HG02610 (cell line): ENCODE measurements around the gene MUC5AC.
"Not testable (repeated sequence)": the region's sequence is repeated elsewhere in the genome, so short reads cannot be mapped to it uniquely, and the experiment has no call there.

Experiments used
- ATAC-seq: cut with Tn5 transposase; IDR thresholded peaks from one replicate; pipeline ENCODE4 v1.9.1; 2021; ENCODE audit warnings: mild to moderate bottlenecking, moderate library complexity; ENCODE audit not compliant: unreplicated experiment

MUC5AC gene

DNA sequence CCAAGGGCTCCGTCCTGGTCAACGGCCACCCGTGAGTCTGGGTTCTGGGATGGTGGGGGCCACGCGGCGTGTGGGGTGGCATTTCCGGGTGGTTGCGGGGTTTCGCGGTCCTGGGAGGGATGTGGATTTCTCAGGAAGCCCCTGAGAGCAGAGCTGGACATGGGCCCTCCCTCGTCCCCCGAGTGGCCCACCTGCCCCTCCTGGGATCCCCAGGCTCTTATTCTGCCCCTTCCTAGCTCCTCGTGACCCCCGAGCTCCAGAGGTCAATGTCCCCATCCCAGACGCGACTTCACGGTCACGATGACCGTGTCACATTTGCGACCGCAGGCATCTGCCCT is 4.4 kb downstream of the MUC5AC start:
- no peak for ATAC-seq

DNA sequence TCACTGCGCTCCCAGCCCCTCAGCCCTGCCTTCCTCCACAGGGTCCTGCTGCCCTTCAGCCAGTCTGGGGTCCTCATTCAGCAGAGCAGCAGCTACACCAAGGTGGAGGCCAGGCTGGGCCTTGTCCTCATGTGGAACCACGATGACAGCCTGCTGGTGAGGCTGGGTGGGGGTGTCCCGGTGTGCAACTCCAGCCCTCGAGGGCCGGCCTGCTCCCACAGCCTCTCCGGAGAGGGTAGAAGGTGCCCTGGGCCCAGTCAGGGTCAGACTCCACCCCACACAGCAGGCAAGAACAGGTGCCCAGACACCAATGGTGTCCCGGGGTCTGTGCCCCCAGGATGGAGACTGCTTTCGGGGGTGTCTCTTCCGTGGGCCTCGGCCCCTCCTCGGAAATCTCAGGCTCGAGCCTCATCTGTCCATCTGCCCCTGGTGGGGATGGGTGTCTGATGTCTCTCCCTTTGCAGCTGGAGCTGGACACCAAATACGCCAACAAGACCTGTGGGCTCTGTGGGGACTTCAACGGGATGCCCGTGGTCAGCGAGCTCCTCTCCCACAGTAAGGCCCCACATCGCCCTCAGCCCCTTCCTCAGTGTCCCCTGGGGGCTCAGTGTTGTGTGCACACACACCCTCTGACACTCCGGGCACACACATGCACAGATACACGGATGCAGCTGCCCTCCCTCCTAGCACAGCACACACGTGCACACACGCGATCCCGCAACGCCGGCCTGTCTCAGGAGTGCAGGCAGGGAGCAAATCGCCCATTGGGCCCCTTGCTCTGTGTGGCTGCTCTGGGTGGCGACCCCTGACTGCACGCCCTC is 4.9 kb downstream of the MUC5AC start:
- ATAC-seq, result no peak

DNA sequence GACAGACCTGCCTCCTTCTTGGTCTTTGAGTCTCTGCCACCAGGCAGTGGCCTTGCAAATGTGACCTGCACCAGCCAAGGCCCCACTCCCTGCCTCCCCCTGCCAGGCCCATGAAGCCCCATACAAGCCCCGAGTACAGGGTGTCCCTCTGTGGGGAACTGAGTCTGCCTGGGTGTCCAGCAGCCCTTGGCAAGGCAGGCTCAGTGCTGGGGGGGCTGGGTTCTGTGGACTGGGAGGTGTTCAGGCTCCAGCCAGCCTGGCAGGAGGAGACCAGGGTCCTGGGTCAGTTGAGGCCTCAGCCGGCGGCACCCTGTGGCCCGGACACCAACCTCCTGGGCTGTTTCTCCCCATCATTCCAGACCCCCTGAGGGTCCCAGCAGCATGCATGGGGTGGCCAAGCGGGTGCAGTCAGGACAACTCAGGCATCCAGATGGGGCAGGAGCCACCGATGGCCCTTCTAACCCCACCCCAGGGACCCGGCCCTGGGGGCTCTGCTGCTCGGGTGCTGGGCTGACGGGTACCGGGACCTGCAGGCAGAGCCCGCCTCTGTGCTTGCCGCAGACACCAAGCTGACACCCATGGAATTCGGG is 5.7 kb downstream of the MUC5AC start:
- no peak for ATAC-seq

DNA sequence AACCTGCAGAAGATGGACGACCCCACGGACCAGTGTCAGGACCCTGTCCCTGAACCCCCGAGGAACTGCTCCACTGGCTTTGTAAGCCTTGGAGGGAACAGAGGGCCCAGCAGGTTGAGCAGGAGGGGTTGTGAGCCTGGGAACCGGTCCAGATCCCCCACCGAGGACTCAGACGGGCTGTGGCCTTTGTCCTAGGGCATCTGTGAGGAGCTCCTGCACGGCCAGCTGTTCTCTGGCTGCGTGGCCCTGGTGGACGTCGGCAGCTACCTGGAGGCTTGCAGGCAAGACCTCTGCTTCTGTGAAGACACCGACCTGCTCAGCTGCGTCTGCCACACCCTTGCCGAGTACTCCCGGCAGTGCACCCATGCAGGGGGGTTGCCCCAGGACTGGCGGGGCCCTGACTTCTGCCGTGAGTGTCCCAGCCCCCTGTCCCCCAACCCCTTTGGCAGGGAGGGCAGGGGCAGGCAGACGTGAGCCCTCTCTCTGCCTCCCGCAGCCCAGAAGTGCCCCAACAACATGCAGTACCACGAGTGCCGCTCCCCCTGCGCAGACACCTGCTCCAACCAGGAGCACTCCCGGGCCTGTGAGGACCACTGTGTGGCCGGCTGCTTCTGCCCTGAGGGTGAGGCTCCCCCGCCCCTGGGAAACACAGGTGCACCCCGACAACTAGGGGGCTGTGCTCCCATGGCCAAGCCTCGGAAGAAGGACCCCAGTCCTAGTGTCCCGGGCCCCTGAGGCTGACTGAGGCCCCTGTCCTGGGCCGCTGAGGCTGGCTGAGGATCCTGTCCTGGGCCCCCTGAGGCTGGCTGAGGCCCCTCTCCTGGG is 6.4 kb downstream of the MUC5AC start:
- ATAC-seq, result no peak

DNA sequence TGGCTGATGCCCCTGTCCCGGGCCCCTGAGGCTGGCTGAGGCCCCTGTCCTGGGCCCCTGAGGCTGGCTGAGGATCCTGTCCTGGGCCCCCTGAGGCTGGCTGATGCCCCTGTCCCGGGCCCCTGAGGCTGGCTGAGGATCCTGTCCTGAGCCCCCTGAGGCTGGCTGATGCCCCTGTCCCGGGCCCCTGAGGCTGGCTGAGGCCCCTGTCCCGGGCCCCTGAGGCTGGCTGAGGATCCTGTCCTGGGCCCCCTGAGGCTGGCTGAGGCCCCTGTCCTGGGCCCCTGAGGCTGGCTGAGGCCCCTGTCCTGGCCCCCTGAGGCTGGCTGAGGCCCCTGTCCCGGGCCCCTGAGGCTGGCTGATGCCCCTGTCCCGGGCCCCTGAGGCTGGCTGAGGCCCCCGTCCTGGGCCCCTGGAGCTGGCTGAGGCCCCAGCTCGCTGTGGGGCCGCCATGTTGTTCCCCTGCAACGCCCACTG is 7.1 kb downstream of the MUC5AC start:
- ATAC-seq, result not testable (repeated sequence)

DNA sequence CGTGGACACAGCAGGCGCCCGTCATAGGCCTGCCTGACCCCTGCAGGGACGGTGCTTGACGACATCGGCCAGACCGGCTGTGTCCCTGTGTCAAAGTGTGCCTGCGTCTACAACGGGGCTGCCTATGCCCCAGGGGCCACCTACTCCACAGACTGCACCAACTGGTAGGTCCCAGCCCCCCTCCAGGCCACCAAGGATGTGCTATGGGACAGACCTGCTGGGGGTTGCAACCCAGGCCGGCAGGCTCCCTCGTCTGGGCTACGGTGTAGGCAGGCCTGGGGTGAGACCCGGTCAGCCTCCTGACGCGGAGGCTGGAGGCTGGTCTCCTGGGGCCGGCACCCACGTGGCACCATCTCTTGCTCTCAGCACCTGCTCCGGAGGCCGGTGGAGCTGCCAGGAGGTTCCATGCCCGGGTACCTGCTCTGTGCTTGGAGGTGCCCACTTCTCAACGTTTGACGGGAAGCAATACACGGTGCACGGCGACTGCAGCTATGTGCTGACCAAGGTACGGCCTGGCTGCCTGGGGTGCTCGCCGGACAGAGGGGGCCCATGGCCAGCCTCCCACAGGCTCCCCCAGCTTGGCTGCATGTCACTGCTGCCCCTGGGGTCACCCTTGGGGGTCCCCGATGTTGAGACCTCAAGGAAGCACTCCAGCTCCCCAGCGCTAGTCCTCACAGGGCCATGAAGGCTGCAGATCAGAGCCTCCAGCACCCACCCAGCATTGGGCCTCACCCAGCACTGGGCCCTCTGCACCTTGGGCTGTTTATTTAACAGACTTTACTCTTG is 7.7 kb downstream of the MUC5AC start:
- ATAC-seq, result no peak

DNA sequence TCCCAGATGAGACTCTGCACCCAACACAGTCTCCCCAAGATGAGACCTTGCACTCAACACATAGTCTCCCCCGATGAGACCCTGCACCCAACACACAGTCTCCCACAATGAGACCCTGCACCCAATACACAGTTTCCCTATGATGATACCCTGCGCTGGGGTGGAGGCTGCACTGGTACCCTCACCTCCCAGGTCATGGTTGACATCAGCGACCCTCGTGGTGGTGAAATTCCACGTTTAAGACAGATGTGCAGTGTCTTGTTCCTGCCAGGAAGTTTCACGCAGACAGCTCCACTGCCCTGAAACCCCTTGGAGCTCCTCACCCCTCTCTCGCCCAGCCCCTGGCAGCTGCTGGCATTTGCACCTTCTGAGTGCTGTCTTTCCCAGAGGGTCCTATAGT is 9.5 kb downstream of the MUC5AC start:
- no peak for ATAC-seq

DNA sequence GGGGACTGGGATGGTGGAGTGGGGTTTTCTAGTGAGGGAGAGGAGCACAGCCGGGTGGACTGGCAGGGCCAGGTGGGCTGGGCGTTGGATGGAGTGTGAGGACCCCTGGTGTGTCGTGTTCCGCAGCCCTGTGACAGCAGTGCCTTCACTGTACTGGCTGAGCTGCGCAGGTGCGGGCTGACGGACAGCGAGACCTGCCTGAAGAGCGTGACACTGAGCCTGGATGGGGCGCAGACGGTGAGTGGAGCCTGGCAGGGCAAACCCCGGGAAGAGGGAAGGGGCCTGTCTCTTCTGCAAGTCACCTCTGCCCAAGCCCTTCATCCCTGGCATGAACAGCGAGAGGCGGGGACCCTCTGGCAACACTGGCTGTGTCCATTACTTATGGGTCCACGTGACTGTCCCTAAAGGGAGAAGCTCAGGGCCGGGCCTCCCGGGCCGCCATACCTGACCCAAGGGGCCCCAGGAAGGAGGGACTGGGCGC is 10.0 kb downstream of the MUC5AC start:
- ATAC-seq, result no peak

DNA sequence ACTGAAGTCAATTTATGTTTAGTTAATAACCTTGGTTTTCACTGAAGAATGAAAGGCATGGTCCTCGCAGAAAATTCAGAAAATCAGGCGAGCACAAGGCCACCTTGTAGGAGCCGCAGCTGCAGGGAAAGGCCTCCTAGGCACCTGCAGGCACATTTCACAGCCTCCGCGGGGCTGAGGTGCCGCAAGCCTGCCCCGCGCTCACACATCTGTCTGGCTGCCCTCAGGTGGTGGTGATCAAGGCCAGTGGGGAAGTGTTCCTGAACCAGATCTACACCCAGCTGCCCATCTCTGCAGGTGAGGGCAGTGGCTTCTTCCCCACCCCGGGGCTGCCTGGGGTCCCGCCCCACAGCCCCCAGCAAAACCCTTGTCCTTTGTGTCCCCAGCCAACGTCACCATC is 10.5 kb downstream of the MUC5AC start:
- ATAC-seq, result no peak

DNA sequence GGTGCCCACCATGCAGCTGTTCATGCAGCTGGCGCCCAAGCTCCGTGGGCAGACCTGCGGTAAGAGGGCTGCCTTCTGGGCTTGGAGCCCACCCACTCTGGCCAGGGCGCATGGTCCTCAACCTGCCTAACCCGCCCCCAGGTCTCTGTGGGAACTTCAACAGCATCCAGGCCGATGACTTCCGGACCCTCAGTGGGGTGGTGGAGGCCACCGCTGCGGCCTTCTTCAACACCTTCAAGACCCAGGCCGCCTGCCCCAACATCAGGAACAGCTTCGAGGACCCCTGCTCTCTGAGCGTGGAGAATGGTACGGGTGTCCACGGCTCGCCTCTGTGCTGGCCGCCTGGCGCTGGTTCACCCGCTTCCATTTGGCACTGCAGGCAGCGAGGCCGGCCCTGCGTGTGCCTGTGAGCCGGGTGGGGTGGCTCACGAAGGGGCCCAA is 11.0 kb downstream of the MUC5AC start:
- ATAC-seq, result no peak

DNA sequence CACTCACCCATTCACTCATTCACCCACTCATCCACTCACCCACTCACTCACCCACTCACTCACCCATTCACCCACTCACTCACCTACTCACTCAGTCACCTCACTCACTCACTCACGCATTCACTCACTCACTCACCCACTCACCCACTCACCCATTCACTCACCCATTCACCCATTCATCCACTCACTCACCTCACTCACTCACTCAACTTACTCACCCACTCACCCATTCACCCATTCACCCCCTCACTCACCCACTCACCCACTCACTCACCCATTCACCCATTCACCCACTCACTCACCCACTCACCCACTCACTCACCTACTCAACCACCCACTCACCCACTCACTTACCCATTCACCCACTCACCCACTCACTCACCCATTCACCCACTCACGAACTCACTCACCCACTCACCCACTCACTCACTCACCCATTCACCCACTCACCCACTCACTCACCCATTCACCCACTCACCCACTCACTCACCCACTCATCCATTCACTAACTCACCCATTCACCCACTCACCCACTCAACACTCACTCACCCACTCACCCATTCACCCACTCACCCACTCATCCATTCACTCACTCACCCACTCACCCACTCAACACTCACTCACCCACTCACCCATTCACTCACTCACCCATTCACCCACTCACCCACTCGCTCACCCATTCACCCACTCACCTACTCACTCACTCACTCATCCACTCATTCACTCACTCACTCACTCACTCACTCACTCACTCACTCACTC is 13.7 kb downstream of the MUC5AC start:
- no peak for ATAC-seq

DNA sequence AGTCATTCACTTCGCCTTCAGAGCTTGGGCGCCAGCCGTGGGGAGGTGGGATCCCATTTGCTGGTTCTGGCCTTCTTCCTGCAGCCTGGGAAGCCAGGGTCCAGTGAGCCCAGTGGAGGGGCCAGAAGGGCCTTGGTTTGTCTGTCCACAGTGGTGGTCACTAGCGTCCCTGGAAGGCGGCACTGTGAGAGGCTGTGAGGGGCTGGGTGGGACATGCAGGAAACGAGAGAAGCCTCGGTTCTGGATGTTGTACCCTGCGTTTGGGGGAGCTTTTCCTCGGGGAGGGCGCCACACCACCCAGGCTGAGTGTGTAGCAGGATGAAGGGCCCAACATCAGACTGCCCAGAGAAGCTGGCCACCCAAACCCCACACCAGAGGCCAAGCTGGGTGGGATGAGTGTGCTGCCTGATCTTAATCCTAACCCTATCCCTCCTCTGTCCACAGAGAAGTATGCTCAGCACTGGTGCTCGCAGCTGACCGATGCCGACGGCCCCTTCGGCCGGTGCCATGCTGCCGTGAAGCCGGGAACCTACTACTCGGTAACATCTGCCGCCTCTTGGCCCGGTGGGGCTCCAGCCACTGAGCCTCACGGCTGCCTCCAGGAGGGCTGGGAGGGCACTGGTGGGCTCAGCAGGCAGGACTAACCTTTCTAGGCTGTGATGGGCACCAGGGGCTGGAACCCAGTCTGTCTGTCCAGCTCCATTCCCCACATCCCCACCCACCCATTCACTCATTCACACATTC is 14.4 kb downstream of the MUC5AC start:
- ATAC-seq, result no peak

DNA sequence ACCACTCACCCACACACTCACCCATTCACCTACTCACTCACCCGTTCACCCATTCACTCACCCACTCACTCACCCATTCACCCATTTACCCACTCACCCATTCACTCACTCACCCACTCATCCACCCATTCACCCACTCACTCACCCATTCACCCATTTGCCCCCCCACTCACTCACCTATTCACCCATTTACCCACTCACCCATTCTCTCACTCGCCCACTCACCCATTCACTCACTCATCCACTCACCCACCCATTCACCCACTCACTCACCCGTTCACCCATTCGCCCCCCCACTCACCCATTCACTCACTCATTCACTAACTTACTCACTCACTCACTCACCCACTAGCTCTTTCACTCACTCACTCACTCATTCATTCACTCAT is 15.0 kb downstream of the MUC5AC start:
- no peak for ATAC-seq

DNA sequence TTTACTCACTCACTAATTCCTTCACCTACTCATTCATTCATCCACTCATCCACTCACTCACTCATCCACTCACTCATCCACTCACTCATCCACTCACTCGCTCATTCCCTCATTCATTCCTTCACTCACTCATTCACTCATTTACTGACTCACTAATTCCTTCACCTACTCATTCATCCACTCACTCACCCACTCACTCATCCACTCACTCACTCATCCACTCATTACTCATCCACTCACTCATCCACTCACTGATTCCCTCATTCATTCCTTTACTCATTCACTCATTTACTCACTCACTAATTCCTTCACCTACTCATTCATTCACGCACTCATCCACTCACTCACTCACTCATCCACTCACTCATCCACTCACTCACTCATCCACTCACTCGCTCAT is 15.6 kb downstream of the MUC5AC start:
- not testable (repeated sequence) for ATAC-seq

DNA sequence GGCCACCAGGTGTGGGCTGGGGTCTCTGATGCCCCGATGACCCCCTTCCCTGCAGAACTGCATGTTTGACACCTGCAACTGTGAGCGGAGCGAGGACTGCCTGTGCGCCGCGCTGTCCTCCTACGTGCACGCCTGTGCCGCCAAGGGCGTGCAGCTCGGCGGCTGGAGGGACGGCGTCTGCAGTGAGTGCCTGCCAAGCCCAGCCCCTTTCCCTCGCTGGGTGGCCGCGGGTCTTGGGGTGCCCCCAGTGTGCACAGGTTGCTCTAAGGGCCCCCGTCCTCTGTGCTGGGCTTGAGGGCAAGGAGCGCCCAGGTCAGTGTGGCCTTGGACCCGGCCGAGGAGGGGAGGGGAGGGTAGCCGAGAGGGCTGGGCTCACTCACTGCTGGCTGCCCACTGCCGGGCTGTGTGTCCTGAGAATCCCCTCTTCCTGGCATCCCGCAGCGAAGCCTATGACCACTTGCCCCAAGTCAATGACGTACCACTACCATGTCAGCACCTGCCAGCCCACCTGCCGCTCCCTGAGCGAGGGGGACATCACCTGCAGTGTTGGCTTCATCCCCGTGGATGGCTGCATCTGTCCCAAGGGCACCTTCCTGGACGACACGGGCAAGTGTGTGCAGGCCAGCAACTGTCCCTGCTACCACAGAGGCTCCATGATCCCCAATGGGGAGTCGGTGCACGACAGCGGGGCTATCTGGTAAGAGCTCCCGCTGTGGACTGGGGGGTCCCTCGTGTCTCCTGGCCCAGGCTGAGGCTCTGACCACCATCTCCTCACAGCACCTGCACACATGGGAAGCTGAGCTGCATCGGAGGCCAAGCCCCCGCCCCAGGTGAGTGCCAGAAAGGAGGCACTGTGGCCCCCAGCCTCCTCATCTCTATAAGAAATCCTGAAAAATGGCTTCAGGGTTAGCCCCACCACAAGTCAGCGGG is 17.0 kb downstream of the MUC5AC start:
- ATAC-seq, result no peak

DNA sequence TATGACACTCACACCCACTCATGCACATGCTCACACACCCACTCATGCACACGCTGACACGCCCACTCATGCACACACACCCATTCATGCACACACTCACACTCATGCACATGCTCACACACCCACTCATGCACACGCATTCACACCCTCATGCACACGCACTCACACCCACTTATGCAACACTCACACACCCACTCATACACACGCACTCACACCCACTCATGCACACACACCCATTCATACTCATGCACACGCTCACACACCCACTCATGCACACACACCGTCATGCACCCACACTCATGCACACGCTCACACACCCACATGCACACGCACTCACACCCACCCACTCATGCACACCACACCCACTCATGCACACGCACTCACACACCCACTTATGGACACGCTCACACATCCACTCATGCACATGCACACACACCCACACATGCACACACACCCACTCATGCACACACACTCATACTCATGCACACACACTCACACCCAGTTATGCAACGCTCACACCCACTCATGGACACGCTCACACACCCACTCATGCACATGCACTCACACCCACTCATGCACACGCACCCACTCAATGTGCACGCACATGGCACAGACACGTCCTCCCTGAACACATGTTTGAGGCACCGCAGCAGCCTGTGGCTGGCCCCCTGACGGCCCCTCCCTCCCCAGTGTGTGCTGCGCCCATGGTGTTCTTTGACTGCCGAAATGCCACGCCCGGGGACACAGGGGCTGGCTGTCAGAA is 17.9 kb downstream of the MUC5AC start:
- no peak for ATAC-seq

DNA sequence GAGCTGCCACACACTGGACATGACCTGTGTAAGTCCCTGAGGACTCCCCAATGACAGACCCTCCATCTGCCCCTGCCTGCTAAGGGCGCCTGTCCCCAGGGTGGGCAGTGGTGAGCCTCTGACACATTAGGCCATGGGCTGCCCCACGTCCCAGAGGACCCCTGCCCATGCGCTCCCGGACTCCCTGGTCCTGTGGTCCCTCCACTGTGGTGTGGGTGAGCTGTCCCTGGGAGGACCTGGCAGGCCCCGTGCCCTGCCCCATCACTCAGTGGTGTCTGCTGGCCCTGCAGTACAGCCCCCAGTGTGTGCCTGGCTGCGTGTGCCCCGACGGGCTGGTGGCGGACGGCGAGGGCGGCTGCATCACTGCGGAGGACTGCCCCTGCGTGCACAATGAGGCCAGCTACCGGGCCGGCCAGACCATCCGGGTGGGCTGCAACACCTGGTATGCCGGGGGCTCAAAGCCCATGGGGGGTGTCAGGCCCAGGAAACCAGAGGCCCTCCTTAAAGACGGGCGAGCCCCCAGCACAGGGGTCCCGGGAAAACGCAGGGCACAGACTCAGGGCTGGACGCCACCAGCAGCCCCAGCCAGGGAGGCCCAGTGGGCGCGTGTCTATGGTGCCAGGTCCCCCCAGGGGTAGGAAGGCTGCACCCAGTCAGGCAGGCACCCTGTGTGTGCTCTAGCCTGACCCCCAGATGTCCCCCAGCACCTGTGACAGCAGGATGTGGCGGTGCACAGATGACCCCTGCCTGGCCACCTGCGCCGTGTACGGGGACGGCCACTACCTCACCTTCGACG is 18.7 kb downstream of the MUC5AC start:
- no peak for ATAC-seq
